Neuron (in vitro differentiated cells): ENCODE results near the gene MKKS.

Experiments used
- H2AFZ ChIP-seq: one replicate; pipeline ENCODE4 v1.6.1; 2013; ENCODE audit warnings: low read depth, mild to moderate bottlenecking, inconsistent platforms, low read length, moderate library complexity
- H3K27me3 ChIP-seq: one replicate; pipeline ENCODE4 v1.6.1; 2013; ENCODE audit warnings: low read length; ENCODE audit not compliant: insufficient read depth
- H3K36me3 ChIP-seq: one replicate; pipeline ENCODE4 v1.6.1; 2013; ENCODE audit warnings: low read length; ENCODE audit not compliant: insufficient read depth
- H3K4me1 ChIP-seq: one replicate; pipeline ENCODE4 v1.6.1; 2013; ENCODE audit warnings: low read length; ENCODE audit not compliant: insufficient read depth
- H3K4me3 ChIP-seq: 2 replicates; pipeline ENCODE4 v1.5.1; 2013; ENCODE audit warnings: mild to moderate bottlenecking, low read length, moderate library complexity
- H3K9me3 ChIP-seq: one replicate; pipeline ENCODE4 v1.6.1; 2013; ENCODE audit warnings: low read length

MKKS gene

GRCh38 chr20:10433623-10434466 lies at the start of gene MKKS:
Gene MKKS (minus strand): TSS chr20:10434222. CDS start chr20:10413514, 20,708 bp downstream.
- H3K9me3 ChIP-seq = no peaks in the 10 kb centered on the region
- no peaks in the 10 kb centered on the region for H3K36me3 ChIP-seq
- peak within 1 kb of the TSS; percentile 90 for H2AFZ ChIP-seq
- H3K4me3 ChIP-seq = peak within 1 kb of the TSS; percentile 91
- H3K4me1 ChIP-seq = peaks cover 18% of the 10 kb centered on the region
- H3K27me3 ChIP-seq = no peaks in the 10 kb centered on the region

DNA sequence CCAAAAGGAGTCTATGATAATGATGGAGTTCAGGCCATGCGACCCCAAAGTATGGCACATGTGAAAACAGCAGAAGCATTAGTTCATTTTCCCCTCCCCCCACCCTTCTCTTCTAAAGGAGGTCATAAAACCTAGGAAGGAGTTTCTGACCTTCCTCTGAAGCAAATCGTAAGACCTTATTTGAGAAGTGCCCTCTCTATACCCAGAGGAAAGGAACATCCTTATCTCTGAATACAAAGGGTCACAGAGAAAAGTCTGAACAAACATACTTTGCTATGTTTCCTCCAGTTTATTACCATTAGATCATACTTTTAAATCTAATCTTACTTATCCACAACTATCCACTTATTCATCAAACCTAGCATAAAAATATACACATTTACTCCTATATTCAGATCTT lies 49.7 kb upstream of the MKKS start:
- Histone ChIP-seq H3K27me3 (no peaks in the 10 kb centered on the region), H3K4me1 (peaks cover under 1% of the 10 kb centered on the region), H3K36me3 (no peaks in the 10 kb centered on the region), H3K9me3 (peaks cover 1% of the 10 kb centered on the region), H3K4me3 (no peak overlapping the region), H2AFZ (no peak overlapping the region)

- peaks cover 3% of the 10 kb centered on the region for H3K4me1 ChIP-seq
- no peaks in the 10 kb centered on the region for H3K27me3 ChIP-seq
- H3K9me3 ChIP-seq = peaks cover 1% of the 10 kb centered on the region
- H3K4me3 ChIP-seq = no peak overlapping the region
- H2AFZ ChIP-seq = no peak overlapping the region
- H3K36me3 ChIP-seq = no peaks in the 10 kb centered on the region
Observed at GRCh38 chr20:10481676-10482075, 47.7 kb upstream of the MKKS start.

- Histone ChIP-seq H2AFZ (no peak overlapping the region), H3K4me1 (peaks cover 3% of the 10 kb centered on the region), H3K9me3 (no peaks in the 10 kb centered on the region), H3K4me3 (no peak overlapping the region), H3K27me3 (no peaks in the 10 kb centered on the region), H3K36me3 (no peaks in the 10 kb centered on the region)
Observed at GRCh38 chr20:10478930-10479329, 44.9 kb upstream of the MKKS start.

DNA sequence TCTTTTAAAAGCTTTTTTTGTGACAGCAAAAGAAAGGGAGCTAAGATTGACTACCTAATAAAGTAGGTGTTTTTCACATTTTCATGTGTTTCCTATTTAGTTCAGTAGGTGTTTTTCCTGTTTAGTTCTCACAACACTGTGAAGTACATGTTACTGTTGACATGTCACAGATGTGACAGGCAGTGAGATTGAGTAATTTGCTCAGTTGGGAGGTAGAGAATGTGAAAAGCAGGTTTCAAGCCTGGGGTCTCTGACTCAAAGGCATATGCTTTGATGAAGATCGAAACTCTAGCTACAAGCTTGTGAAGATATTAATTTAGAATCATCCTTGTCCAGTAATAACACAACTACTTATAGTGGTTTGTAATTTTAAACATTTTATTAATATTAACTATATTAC lies 44.2 kb upstream of the MKKS start:
- no peak overlapping the region for H3K4me3 ChIP-seq
- H3K4me1 ChIP-seq = peaks cover 3% of the 10 kb centered on the region
- H3K36me3 ChIP-seq = no peaks in the 10 kb centered on the region
- no peak overlapping the region for H2AFZ ChIP-seq
- no peaks in the 10 kb centered on the region for H3K27me3 ChIP-seq
- no peaks in the 10 kb centered on the region for H3K9me3 ChIP-seq

GRCh38 chr20:10476319-10476724 lies 42.3 kb upstream of the MKKS start:
- Histone ChIP-seq H3K4me3 (no peak overlapping the region), H3K27me3 (no peaks in the 10 kb centered on the region), H2AFZ (no peak overlapping the region), H3K4me1 (peaks cover 4% of the 10 kb centered on the region), H3K36me3 (no peaks in the 10 kb centered on the region), H3K9me3 (no peaks in the 10 kb centered on the region)

- Histone ChIP-seq H3K4me1 (peaks cover 5% of the 10 kb centered on the region), H3K4me3 (no peak overlapping the region), H2AFZ (no peak overlapping the region), H3K36me3 (no peaks in the 10 kb centered on the region), H3K9me3 (no peaks in the 10 kb centered on the region), H3K27me3 (no peaks in the 10 kb centered on the region)
Observed at GRCh38 chr20:10475225-10475624, 41.2 kb upstream of the MKKS start.

GRCh38 chr20:10474606-10475184 lies 40.7 kb upstream of the MKKS start:
- no peak overlapping the region for H3K4me3 ChIP-seq
- H3K4me1 ChIP-seq = peaks cover 5% of the 10 kb centered on the region
- H3K9me3 ChIP-seq = no peaks in the 10 kb centered on the region
- no peaks in the 10 kb centered on the region for H3K36me3 ChIP-seq
- no peaks in the 10 kb centered on the region for H3K27me3 ChIP-seq
- no peak overlapping the region for H2AFZ ChIP-seq

DNA sequence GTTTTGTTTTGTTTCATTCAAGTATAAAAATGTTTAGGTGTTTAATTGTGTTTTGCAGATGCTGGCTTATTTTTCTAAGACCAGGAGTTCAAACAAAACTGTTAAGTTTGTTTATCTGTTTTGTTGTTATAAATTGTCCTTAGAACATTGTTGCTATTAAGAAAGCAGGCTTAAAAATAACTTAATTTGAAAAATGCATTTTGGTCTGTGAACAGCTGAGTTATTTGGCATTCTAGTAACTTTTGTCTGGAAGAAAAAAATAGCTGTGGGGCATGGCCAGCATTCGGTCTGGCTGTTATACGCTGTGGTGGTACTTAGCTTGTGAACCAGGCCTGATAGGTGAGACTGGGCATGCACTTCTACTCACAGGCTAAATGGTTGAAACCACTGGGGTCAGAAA lies 38.8 kb upstream of the MKKS start:
- no peaks in the 10 kb centered on the region for H3K9me3 ChIP-seq
- H2AFZ ChIP-seq = no peak overlapping the region
- H3K4me1 ChIP-seq = peaks cover 9% of the 10 kb centered on the region
- H3K36me3 ChIP-seq = no peaks in the 10 kb centered on the region
- no peaks in the 10 kb centered on the region for H3K27me3 ChIP-seq
- H3K4me3 ChIP-seq = no peak overlapping the region

DNA sequence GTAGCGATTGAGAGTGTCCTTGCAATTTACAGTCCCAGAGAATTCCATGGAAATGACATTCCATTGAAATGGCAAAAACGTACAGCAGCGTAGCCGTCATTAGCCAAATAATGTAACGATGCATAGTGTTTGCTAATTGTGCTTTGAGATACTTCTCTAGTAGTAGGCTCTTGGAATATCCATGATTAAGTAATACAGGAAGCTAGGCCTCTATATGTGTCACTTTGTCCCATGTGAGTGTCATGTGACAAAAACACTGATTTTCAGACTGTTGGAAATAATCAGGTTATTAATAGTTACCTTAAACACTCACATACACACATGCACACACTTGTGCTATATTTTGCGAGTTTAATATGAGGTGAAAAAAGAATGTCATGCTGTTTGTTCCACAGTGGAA lies 36.3 kb upstream of the MKKS start:
- Histone ChIP-seq H3K9me3 (no peaks in the 10 kb centered on the region), H3K27me3 (no peaks in the 10 kb centered on the region), H3K4me3 (no peak overlapping the region), H3K36me3 (no peaks in the 10 kb centered on the region), H3K4me1 (peaks cover 29% of the 10 kb centered on the region), H2AFZ (no peak overlapping the region)

DNA sequence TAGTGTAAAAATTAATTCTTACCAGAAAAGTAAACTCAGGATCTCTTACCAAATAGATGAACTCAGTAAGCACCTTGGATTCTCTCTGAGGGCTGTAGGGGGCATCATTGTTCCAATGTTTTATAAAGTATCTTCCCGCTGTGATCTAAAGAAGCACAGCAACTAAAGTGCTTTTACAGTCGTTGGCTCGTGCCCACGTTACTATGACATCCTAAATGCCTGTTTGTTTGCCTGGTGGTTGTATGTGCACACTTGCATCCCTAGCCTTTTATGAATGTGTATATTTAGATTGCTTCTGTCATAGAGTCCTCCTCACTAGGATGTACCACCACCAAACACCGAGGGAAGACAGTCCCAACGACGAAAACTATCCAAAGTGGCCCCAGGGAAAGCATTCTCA lies 35.6 kb upstream of the MKKS start:
- Histone ChIP-seq H3K27me3 (no peaks in the 10 kb centered on the region), H3K9me3 (no peaks in the 10 kb centered on the region), H2AFZ (no peak overlapping the region), H3K4me1 (peaks cover 29% of the 10 kb centered on the region), H3K36me3 (no peaks in the 10 kb centered on the region), H3K4me3 (no peak overlapping the region)

- H3K9me3 ChIP-seq = no peaks in the 10 kb centered on the region
- no peaks in the 10 kb centered on the region for H3K36me3 ChIP-seq
- peaks cover 29% of the 10 kb centered on the region for H3K4me1 ChIP-seq
- H2AFZ ChIP-seq = no peak overlapping the region
- H3K27me3 ChIP-seq = no peaks in the 10 kb centered on the region
- no peak overlapping the region for H3K4me3 ChIP-seq
Observed at GRCh38 chr20:10469056-10469455, 35.0 kb upstream of the MKKS start.

DNA sequence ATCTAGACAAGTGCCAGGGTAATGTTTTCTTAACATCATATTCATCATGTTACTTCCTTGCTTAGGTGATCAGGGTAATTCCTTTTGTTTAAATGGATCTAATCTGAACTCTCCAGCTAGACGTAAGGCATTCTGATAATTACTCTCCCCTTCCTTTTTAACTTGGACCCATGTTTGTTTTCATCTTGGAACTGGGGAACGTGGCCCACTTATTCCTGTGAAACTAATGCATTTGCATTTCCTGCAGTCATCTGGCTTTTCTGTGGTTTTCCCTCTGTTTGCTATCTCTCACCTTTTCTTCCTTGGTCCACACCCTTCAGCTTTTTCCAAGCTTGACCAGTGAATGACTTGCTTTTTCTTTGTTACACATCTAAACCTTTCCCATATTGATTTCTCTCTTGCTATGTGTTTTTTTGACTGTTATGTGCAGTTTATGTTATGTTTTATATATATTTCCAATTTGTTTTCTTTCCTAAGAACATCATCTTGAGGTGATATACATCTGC lies 34.4 kb upstream of the MKKS start:
- no peaks in the 10 kb centered on the region for H3K36me3 ChIP-seq
- no peak overlapping the region for H3K4me3 ChIP-seq
- no peaks in the 10 kb centered on the region for H3K27me3 ChIP-seq
- H3K4me1 ChIP-seq = peaks cover 29% of the 10 kb centered on the region
- no peak overlapping the region for H2AFZ ChIP-seq
- no peaks in the 10 kb centered on the region for H3K9me3 ChIP-seq
